ENCODE measurements around the gene DNAI7. TPM values are rescaled to one million over a fixed set of nuclear protein-coding genes. Genes with fewer than 3 reads are reported as not detected.

The DNAI7 gene
- total RNA-seq, 1 experiment from 2014 or later = not detected

GRCh38 chr12:25189656-25190055, 5.3 kb downstream of the DNAI7 start:
- H3K4me1 ChIP-seq (ENCODE audit: low read length) = peaks cover 5% of the 10 kb centered on the region
- H3K9ac ChIP-seq (ENCODE audit: low read length) = no peak overlapping the region
- H3K4me3 ChIP-seq (ENCODE audit: low read length) = no peak overlapping the region
- no peaks in the 10 kb centered on the region for H3K36me3 ChIP-seq (ENCODE audit: insufficient read depth, low read length)
- H4K20me1 ChIP-seq (ENCODE audit: insufficient read depth, low read depth, low read length) = no peaks in the 10 kb centered on the region
- no peak overlapping the region for H3K4me2 ChIP-seq (ENCODE audit: low read depth, low read length, poor library complexity, severe bottlenecking)
- DNase-seq = no peak
- H2AFZ ChIP-seq (ENCODE audit: low read length) = no peak overlapping the region
- no peaks in the 10 kb centered on the region for H3K9me2 ChIP-seq (replicated peaks; ENCODE audit: insufficient read depth, low read length)
- no peaks in the 10 kb centered on the region for H3K27me3 ChIP-seq (ENCODE audit: low read length)
- no peaks in the 10 kb centered on the region for H3K9me3 ChIP-seq (ENCODE audit: low read length)
- H3K79me2 ChIP-seq (ENCODE audit: low read length) = no peaks in the 10 kb centered on the region
- no peak overlapping the region for H3K27ac ChIP-seq (ENCODE audit: low read length)

- H3K4me1 ChIP-seq (ENCODE audit: low read length) = no peaks in the 10 kb centered on the region
- H3K79me2 ChIP-seq (ENCODE audit: low read length) = no peaks in the 10 kb centered on the region
- H3K9me2 ChIP-seq (replicated peaks; ENCODE audit: insufficient read depth, low read length) = no peaks in the 10 kb centered on the region
- H3K9me3 ChIP-seq (ENCODE audit: low read length) = no peaks in the 10 kb centered on the region
- DNase-seq = no peak
- no peak overlapping the region for H2AFZ ChIP-seq (ENCODE audit: low read length)
- no peak overlapping the region for H3K4me3 ChIP-seq (ENCODE audit: low read length)
- H3K4me2 ChIP-seq (ENCODE audit: low read depth, low read length, poor library complexity, severe bottlenecking) = no peak overlapping the region
- no peaks in the 10 kb centered on the region for H4K20me1 ChIP-seq (ENCODE audit: insufficient read depth, low read depth, low read length)
- H3K27me3 ChIP-seq (ENCODE audit: low read length) = no peaks in the 10 kb centered on the region
- H3K36me3 ChIP-seq (ENCODE audit: insufficient read depth, low read length) = no peaks in the 10 kb centered on the region
- no peak overlapping the region for H3K9ac ChIP-seq (ENCODE audit: low read length)
- H3K27ac ChIP-seq (ENCODE audit: low read length) = no peak overlapping the region
These were observed 7.2 kb downstream of the DNAI7 start for GRCh38 chr12:25187781-25188180.

- Histone ChIP-seq H3K9ac (ENCODE audit: low read length) (no peak overlapping the region), H3K4me1 (ENCODE audit: low read length) (no peaks in the 10 kb centered on the region), H3K4me2 (ENCODE audit: low read depth, low read length, poor library complexity, severe bottlenecking) (no peak overlapping the region), H3K27ac (ENCODE audit: low read length) (no peak overlapping the region), H3K4me3 (ENCODE audit: low read length) (no peak overlapping the region), H3K27me3 (ENCODE audit: low read length) (no peaks in the 10 kb centered on the region), H2AFZ (ENCODE audit: low read length) (no peak overlapping the region), H3K36me3 (ENCODE audit: insufficient read depth, low read length) (no peaks in the 10 kb centered on the region), H4K20me1 (ENCODE audit: insufficient read depth, low read depth, low read length) (no peaks in the 10 kb centered on the region), H3K79me2 (ENCODE audit: low read length) (no peaks in the 10 kb centered on the region), H3K9me2 (replicated peaks; ENCODE audit: insufficient read depth, low read length) (no peaks in the 10 kb centered on the region), H3K9me3 (ENCODE audit: low read length) (no peaks in the 10 kb centered on the region)
- no peak for DNase-seq
These were observed 8.1 kb downstream of the DNAI7 start for GRCh38 chr12:25186788-25187402.

GRCh38 chr12:25186038-25186787, 8.7 kb downstream of the DNAI7 start:
- H4K20me1 ChIP-seq (ENCODE audit: insufficient read depth, low read depth, low read length) = no peaks in the 10 kb centered on the region
- no peak overlapping the region for H3K4me2 ChIP-seq (ENCODE audit: low read depth, low read length, poor library complexity, severe bottlenecking)
- no peaks in the 10 kb centered on the region for H3K9me3 ChIP-seq (ENCODE audit: low read length)
- H3K9me2 ChIP-seq (replicated peaks; ENCODE audit: insufficient read depth, low read length) = no peaks in the 10 kb centered on the region
- H3K79me2 ChIP-seq (ENCODE audit: low read length) = no peaks in the 10 kb centered on the region
- H2AFZ ChIP-seq (ENCODE audit: low read length) = no peak overlapping the region
- H3K4me1 ChIP-seq (ENCODE audit: low read length) = no peaks in the 10 kb centered on the region
- H3K36me3 ChIP-seq (ENCODE audit: insufficient read depth, low read length) = no peaks in the 10 kb centered on the region
- H3K27ac ChIP-seq (ENCODE audit: low read length) = no peak overlapping the region
- H3K27me3 ChIP-seq (ENCODE audit: low read length) = no peaks in the 10 kb centered on the region
- H3K4me3 ChIP-seq (ENCODE audit: low read length) = no peak overlapping the region
- DNase-seq = no peak
- no peak overlapping the region for H3K9ac ChIP-seq (ENCODE audit: low read length)

GRCh38 chr12:25184132-25184531, 10.8 kb downstream of the DNAI7 start:
- no peaks in the 10 kb centered on the region for H3K9me2 ChIP-seq (replicated peaks; ENCODE audit: insufficient read depth, low read length)
- no peak overlapping the region for H2AFZ ChIP-seq (ENCODE audit: low read length)
- H3K9ac ChIP-seq (ENCODE audit: low read length) = no peak overlapping the region
- H3K27me3 ChIP-seq (ENCODE audit: low read length) = no peaks in the 10 kb centered on the region
- H3K4me1 ChIP-seq (ENCODE audit: low read length) = no peaks in the 10 kb centered on the region
- no peak overlapping the region for H3K4me2 ChIP-seq (ENCODE audit: low read depth, low read length, poor library complexity, severe bottlenecking)
- no peaks in the 10 kb centered on the region for H3K36me3 ChIP-seq (ENCODE audit: insufficient read depth, low read length)
- no peaks in the 10 kb centered on the region for H3K9me3 ChIP-seq (ENCODE audit: low read length)
- H4K20me1 ChIP-seq (ENCODE audit: insufficient read depth, low read depth, low read length) = no peaks in the 10 kb centered on the region
- H3K79me2 ChIP-seq (ENCODE audit: low read length) = no peaks in the 10 kb centered on the region
- DNase-seq = no peak
- H3K4me3 ChIP-seq (ENCODE audit: low read length) = no peak overlapping the region
- no peak overlapping the region for H3K27ac ChIP-seq (ENCODE audit: low read length)

GRCh38 chr12:25182765-25183164, 12.2 kb downstream of the DNAI7 start:
- Histone ChIP-seq H3K4me3 (ENCODE audit: low read length) (no peak overlapping the region), H3K9me2 (replicated peaks; ENCODE audit: insufficient read depth, low read length) (no peaks in the 10 kb centered on the region), H2AFZ (ENCODE audit: low read length) (no peak overlapping the region), H3K79me2 (ENCODE audit: low read length) (no peaks in the 10 kb centered on the region), H3K27me3 (ENCODE audit: low read length) (no peaks in the 10 kb centered on the region), H3K9me3 (ENCODE audit: low read length) (no peaks in the 10 kb centered on the region), H3K27ac (ENCODE audit: low read length) (no peak overlapping the region), H4K20me1 (ENCODE audit: insufficient read depth, low read depth, low read length) (no peaks in the 10 kb centered on the region), H3K4me2 (ENCODE audit: low read depth, low read length, poor library complexity, severe bottlenecking) (no peak overlapping the region), H3K4me1 (ENCODE audit: low read length) (no peaks in the 10 kb centered on the region), H3K36me3 (ENCODE audit: insufficient read depth, low read length) (no peaks in the 10 kb centered on the region), H3K9ac (ENCODE audit: low read length) (no peak overlapping the region)
- no peak for DNase-seq

GRCh38 chr12:25162866-25163265, 32.1 kb downstream of the DNAI7 start:
- no peak overlapping the region for H3K27ac ChIP-seq (ENCODE audit: low read length)
- no peaks in the 10 kb centered on the region for H3K36me3 ChIP-seq (ENCODE audit: insufficient read depth, low read length)
- H3K4me1 ChIP-seq (ENCODE audit: low read length) = peaks cover 8% of the 10 kb centered on the region
- no peak for DNase-seq
- H3K79me2 ChIP-seq (ENCODE audit: low read length) = no peaks in the 10 kb centered on the region
- H4K20me1 ChIP-seq (ENCODE audit: insufficient read depth, low read depth, low read length) = no peaks in the 10 kb centered on the region
- no peaks in the 10 kb centered on the region for H3K9me3 ChIP-seq (ENCODE audit: low read length)
- H3K27me3 ChIP-seq (ENCODE audit: low read length) = no peaks in the 10 kb centered on the region
- H3K4me2 ChIP-seq (ENCODE audit: low read depth, low read length, poor library complexity, severe bottlenecking) = no peak overlapping the region
- H3K9ac ChIP-seq (ENCODE audit: low read length) = no peak overlapping the region
- no peak overlapping the region for H3K4me3 ChIP-seq (ENCODE audit: low read length)
- H2AFZ ChIP-seq (ENCODE audit: low read length) = no peak overlapping the region
- no peaks in the 10 kb centered on the region for H3K9me2 ChIP-seq (replicated peaks; ENCODE audit: insufficient read depth, low read length)

GRCh38 chr12:25156061-25156460, 38.9 kb downstream of the DNAI7 start:
- no peak for DNase-seq
- H3K27me3 ChIP-seq (ENCODE audit: low read length) = no peaks in the 10 kb centered on the region
- H3K4me2 ChIP-seq (ENCODE audit: low read depth, low read length, poor library complexity, severe bottlenecking) = no peak overlapping the region
- no peaks in the 10 kb centered on the region for H3K79me2 ChIP-seq (ENCODE audit: low read length)
- H3K9me3 ChIP-seq (ENCODE audit: low read length) = no peaks in the 10 kb centered on the region
- H4K20me1 ChIP-seq (ENCODE audit: insufficient read depth, low read depth, low read length) = no peaks in the 10 kb centered on the region
- H3K27ac ChIP-seq (ENCODE audit: low read length) = no peak overlapping the region
- H3K4me1 ChIP-seq (ENCODE audit: low read length) = peaks cover 37% of the 10 kb centered on the region
- no peaks in the 10 kb centered on the region for H3K36me3 ChIP-seq (ENCODE audit: insufficient read depth, low read length)
- H3K9ac ChIP-seq (ENCODE audit: low read length) = no peak overlapping the region
- no peak overlapping the region for H3K4me3 ChIP-seq (ENCODE audit: low read length)
- H2AFZ ChIP-seq (ENCODE audit: low read length) = no peak overlapping the region
- no peaks in the 10 kb centered on the region for H3K9me2 ChIP-seq (replicated peaks; ENCODE audit: insufficient read depth, low read length)

Data from Karpas-422 (cell line).